Liver (tissue), 9 donors: ENCODE measurements around the gene CIDEB. TPM values are rescaled to one million over a fixed set of nuclear protein-coding genes. Genes with fewer than 3 reads are reported as not detected.

Experiments used
- DNase-seq: peaks from one replicate; pipeline ENCODE4 v3.0.0-alpha.2; 2017; ENCODE audit warnings: low spot score
- H3K27ac ChIP-seq, 2 donors: one replicate each; pipeline ENCODE4 v1.7.0; 2013; ENCODE audit warnings: inconsistent platforms in 2 of 2, low read length in 2 of 2, control low read depth in 1 of 2, low read depth in 1 of 2, mild to moderate bottlenecking in 1 of 2
- H3K27me3 ChIP-seq, 4 donors: one replicate each; pipeline versions ENCODE4 v1.6.1 to v1.7.0; 2013; ENCODE audit warnings: low read length in 3 of 4, inconsistent platforms in 1 of 4, mild to moderate bottlenecking in 1 of 4, moderate library complexity in 1 of 4; ENCODE audit not compliant: control insufficient read depth in 4 of 4, insufficient read depth in 4 of 4
- H3K36me3 ChIP-seq, 4 donors: one replicate each; pipeline versions ENCODE4 v1.6.1 to v1.7.0; 2013; ENCODE audit warnings: low read length in 3 of 4, mild to moderate bottlenecking in 3 of 4, low read depth in 1 of 4, moderate library complexity in 1 of 4; ENCODE audit not compliant: control insufficient read depth in 4 of 4, insufficient read depth in 3 of 4
- H3K4me1 ChIP-seq, 4 donors: one replicate each; pipeline versions ENCODE4 v1.6.1 to v1.7.0; 2013; ENCODE audit warnings: low read length in 3 of 4, mild to moderate bottlenecking in 3 of 4, moderate library complexity in 1 of 4; ENCODE audit not compliant: control insufficient read depth in 4 of 4, insufficient read depth in 4 of 4
- H3K4me3 ChIP-seq, 3 donors: one replicate each; pipeline versions ENCODE4 v1.6.1 to v1.7.0; 2013; ENCODE audit warnings: low read length in 3 of 3, control low read depth in 1 of 3, low read depth in 1 of 3, mild to moderate bottlenecking in 1 of 3
- H3K9ac ChIP-seq, 2 donors: one replicate each; pipeline ENCODE4 v1.7.0; 2013; ENCODE audit warnings: low read length in 2 of 2, mild to moderate bottlenecking in 2 of 2, moderate library complexity in 2 of 2, control low read depth in 1 of 2, low read depth in 1 of 2
- H3K9me3 ChIP-seq, 4 donors: one replicate each; pipeline versions ENCODE4 v1.6.1 to v1.7.0; 2013; ENCODE audit warnings: low read length in 3 of 4; ENCODE audit not compliant: control insufficient read depth in 4 of 4
- ATF3 ChIP-seq: IDR thresholded peaks from 2 replicates; pipeline ENCODE4 v1.6.1; 2016; ENCODE audit warnings: antibody characterized with exemption
- CTCF ChIP-seq: fragments of 150-350 bp; IDR thresholded peaks from 2 replicates; pipeline ENCODE4 v1.5.1; 2017; ENCODE audit warnings: improper control_type of control experiment, low read depth, low read length; ENCODE audit not compliant: missing input control
- EGR1 ChIP-seq, 2 donors: IDR thresholded peaks; 2 replicates each; pipeline ENCODE4 v1.6.1; 2016 to 2018; ENCODE audit warnings: antibody characterized with exemption in 2 of 2, low read depth in 2 of 2
- FOXA1 ChIP-seq: IDR thresholded peaks from 2 replicates; pipeline ENCODE4 v1.6.1; 2016; ENCODE audit warnings: antibody characterized with exemption
- FOXA2 ChIP-seq: IDR thresholded peaks from 2 replicates; pipeline ENCODE4 v1.6.1; 2016; ENCODE audit warnings: antibody characterized with exemption
- GABPA ChIP-seq, 2 donors: IDR thresholded peaks in 1 of 2; conservative IDR thresholded peaks in 1 of 2; 2 replicates each; pipeline ENCODE4 v1.6.1; 2016; ENCODE audit warnings: antibody characterized with exemption in 2 of 2, mild to moderate bottlenecking in 1 of 2, moderate library complexity in 1 of 2
- HNF4A ChIP-seq, 2 donors: conservative IDR thresholded peaks; 2 replicates each; pipeline ENCODE4 v1.6.1; 2016; ENCODE audit warnings: antibody characterized with exemption in 2 of 2, mild to moderate bottlenecking in 2 of 2
- HNF4G ChIP-seq: IDR thresholded peaks from 2 replicates; pipeline ENCODE4 v1.6.1; 2016; ENCODE audit warnings: antibody characterized with exemption
- JUND ChIP-seq, 2 donors: IDR thresholded peaks; 2 replicates each; pipeline ENCODE4 v1.6.1; 2016; ENCODE audit warnings: antibody characterized with exemption in 2 of 2
- NR2F2 ChIP-seq: IDR thresholded peaks from 2 replicates; pipeline ENCODE4 v1.6.1; 2016; ENCODE audit warnings: antibody characterized with exemption
- RAD21 ChIP-seq, 2 donors: IDR thresholded peaks; 2 replicates each; pipeline ENCODE4 v1.6.1; 2016; ENCODE audit warnings: antibody characterized with exemption in 2 of 2, mild to moderate bottlenecking in 2 of 2
- REST ChIP-seq: IDR thresholded peaks from 2 replicates; pipeline ENCODE4 v1.6.1; 2016; ENCODE audit warnings: antibody characterized with exemption, mild to moderate bottlenecking
- RXRA ChIP-seq, 2 donors: IDR thresholded peaks; 2 replicates each; pipeline ENCODE4 v1.6.1; 2017 to 2018; ENCODE audit warnings: antibody characterized with exemption in 2 of 2, mild to moderate bottlenecking in 1 of 2
- SP1 ChIP-seq: IDR thresholded peaks from 2 replicates; pipeline ENCODE4 v1.6.1; 2018; ENCODE audit warnings: antibody characterized with exemption, mild to moderate bottlenecking
- TAF1 ChIP-seq: conservative IDR thresholded peaks from 2 replicates; pipeline ENCODE4 v1.6.1; 2016; ENCODE audit warnings: antibody characterized with exemption, mild to moderate bottlenecking
- YY1 ChIP-seq: IDR thresholded peaks from 2 replicates; pipeline ENCODE4 v1.6.1; 2016; ENCODE audit warnings: antibody characterized with exemption, mild to moderate bottlenecking
- ZBTB33 ChIP-seq: IDR thresholded peaks from 2 replicates; pipeline ENCODE4 v1.6.1; 2016; ENCODE audit warnings: antibody characterized with exemption
- WGBS: extraction: QIAGEN DNeasy Blood & Tissue Kit; methylation state at CpG from one replicate; pipeline ENCODE4 v1.1.7; 2013; 5-methylcytosine and 5-hydroxymethylcytosine counted together
- polyA plus RNA-seq, 2 donors: library from polyadenylated mRNA; stranded (reverse) in 1 of 2; unstranded in 1 of 2; fragments of 200-250 nt in 1 of 2; fragments of >200 nt in 1 of 2; fragmentation: Nextera tagmentation in 1 of 2; extraction: Ambion mirVana in 1 of 2; gene quantifications; one replicate each; pipeline versions ENCODE4 v1.2.1 to v1.2.3, GENCODE V29; 2013 to 2015
- total RNA-seq, 2 donors: library from RNA; depleted of rRNA; stranded (reverse); fragments of >200 nt; gene quantifications; one replicate each; pipeline ENCODE4 v1.2.3, GENCODE V29; 2014
- TF ChIP-seq, protein P1 (sequence below): IDR thresholded peaks from 2 replicates; pipeline ENCODE4 v1.6.1; 2016; ENCODE audit warnings: antibody characterized with exemption
- donor health status: healthy.
- donor health status: healthy.
- donor health status: healthy.
- donor health status: healthy.
- donor health status: healthy.

CIDEB gene
- total and polyA plus RNA-seq, 4 donors, result 32.1 to 312 (median 159) TPM

- 90% methylated on average over 4 of the region's 4 CpGs for WGBS
These were observed 48.4 kb upstream of the CIDEB start for GRCh38 chr14:24356208-24356607.

More at GRCh38 chr14:24356208-24356607, 48.4 kb upstream of the CIDEB start:
- Histone ChIP-seq H3K36me3 (no peaks in the 10 kb centered on the region), H3K9me3 (no peaks in the 10 kb centered on the region), H3K9ac (no peak overlapping the region), H3K27ac (no peak overlapping the region), H3K27me3 (no peaks in the 10 kb centered on the region), H3K4me1 (peaks cover 0 to 6% (median 2%) of the 10 kb centered on the region in 4 donors), H3K4me3 (no peak overlapping the region)
- no peak for DNase-seq
- TF ChIP-seq FOXA2 (no peak), NR2F2 (no peak), REST (no peak), ATF3 (no peak), JUND (IDR thresholded peaks at IDR 0.05) (no peak), GABPA (IDR thresholded peaks at IDR 0.05 in 1 of 2, conservative IDR thresholded peaks at IDR 0.05 in 1 of 2) (no peak), ZBTB33 (no peak), YY1 (no peak), CTCF (no peak), RXRA (IDR thresholded peaks at IDR 0.05) (no peak), EGR1 (IDR thresholded peaks at IDR 0.05; ENCODE audit: low read depth in 2 of 2) (no peak), HNF4A (conservative IDR thresholded peaks at IDR 0.05) (no peak), TAF1 (no peak), FOXA1 (no peak), SP1 (no peak), RAD21 (IDR thresholded peaks at IDR 0.05) (no peak), HNF4G (no peak)
- TF ChIP-seq, protein P1, sequence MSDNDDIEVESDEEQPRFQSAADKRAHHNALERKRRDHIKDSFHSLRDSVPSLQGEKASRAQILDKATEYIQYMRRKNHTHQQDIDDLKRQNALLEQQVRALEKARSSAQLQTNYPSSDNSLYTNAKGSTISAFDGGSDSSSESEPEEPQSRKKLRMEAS, result no peak
